ENCODE results near the gene CDK8.

The CDK8 gene

GRCh38 chr13:26343816-26344215 lies 89.9 kb downstream of the CDK8 start:
- Mint-ChIP-seq H3K27ac (no peak overlapping the region), H3K36me3 (ENCODE audit: low read depth) (peaks cover 17% of the 10 kb centered on the region), H3K4me3 (no peak overlapping the region), H3K4me1 (ENCODE audit: low read depth) (no peaks in the 10 kb centered on the region), H3K27me3 (no peaks in the 10 kb centered on the region), H3K9me3 (no peaks in the 10 kb centered on the region)
- intact Hi-C loops (cut with micrococcal nuclease), result no loop called here

DNA sequence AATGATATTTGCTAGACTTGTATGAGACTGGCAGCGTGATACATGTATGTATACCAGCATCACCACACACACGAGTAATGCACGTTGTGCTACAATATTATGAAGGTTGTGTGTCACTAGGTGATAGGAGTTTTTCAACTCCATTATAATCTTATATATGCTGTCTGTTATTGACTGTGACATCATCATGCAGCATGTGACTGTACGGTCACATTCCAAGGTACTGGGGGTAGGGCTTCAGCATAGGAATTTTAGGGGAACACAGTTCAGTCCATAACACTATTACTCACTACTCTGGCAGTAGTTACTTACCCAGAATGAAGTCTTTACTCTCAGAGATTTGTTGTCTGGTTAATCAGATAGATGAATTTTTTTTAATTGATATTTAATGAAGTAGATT lies 91.1 kb downstream of the CDK8 start:
- intact Hi-C loops (cut with micrococcal nuclease), result no loop called here
- H3K4me1 Mint-ChIP-seq (ENCODE audit: low read depth), result no peaks in the 10 kb centered on the region

GRCh38 chr13:26348966-26349365 lies 95.0 kb downstream of the CDK8 start:
- H3K9me3 Mint-ChIP-seq, result no peaks in the 10 kb centered on the region
- intact Hi-C loops (cut with micrococcal nuclease), result no loop called here
- no peaks in the 10 kb centered on the region for H3K4me1 Mint-ChIP-seq (ENCODE audit: low read depth)
- H3K36me3 Mint-ChIP-seq (ENCODE audit: low read depth), result peaks cover 20% of the 10 kb centered on the region
- H3K4me3 Mint-ChIP-seq, result no peak overlapping the region
- H3K27ac Mint-ChIP-seq, result no peak overlapping the region
- H3K27me3 Mint-ChIP-seq, result no peaks in the 10 kb centered on the region

More for the DNA sequence above, 91.1 kb downstream of the CDK8 start:
- Mint-ChIP-seq H3K4me3 (no peak overlapping the region), H3K36me3 (ENCODE audit: low read depth) (peaks cover 24% of the 10 kb centered on the region), H3K9me3 (no peaks in the 10 kb centered on the region), H3K27me3 (no peaks in the 10 kb centered on the region), H3K27ac (no peak overlapping the region)

- Mint-ChIP-seq H3K27ac (no peak overlapping the region), H3K27me3 (no peaks in the 10 kb centered on the region), H3K9me3 (no peaks in the 10 kb centered on the region), H3K36me3 (ENCODE audit: low read depth) (peaks cover 15% of the 10 kb centered on the region), H3K4me3 (no peak overlapping the region), H3K4me1 (ENCODE audit: low read depth) (no peaks in the 10 kb centered on the region)
- intact Hi-C loops (cut with micrococcal nuclease), result no loop called here
Observed at GRCh38 chr13:26362261-26362660, 108.3 kb downstream of the CDK8 start.

GRCh38 chr13:26370553-26370952 lies 116.6 kb downstream of the CDK8 start:
- Mint-ChIP-seq H3K27me3 (no peaks in the 10 kb centered on the region), H3K9me3 (no peaks in the 10 kb centered on the region), H3K4me1 (ENCODE audit: low read depth) (no peaks in the 10 kb centered on the region), H3K36me3 (ENCODE audit: low read depth) (no peaks in the 10 kb centered on the region), H3K27ac (no peak overlapping the region), H3K4me3 (no peak overlapping the region)
- intact Hi-C loops (cut with micrococcal nuclease), result no loop called here

GRCh38 chr13:26372747-26373146 lies 118.8 kb downstream of the CDK8 start:
- intact Hi-C loops (cut with micrococcal nuclease), result no loop called here
- no peak overlapping the region for H3K27ac Mint-ChIP-seq

GRCh38 chr13:26376430-26376829 lies 122.5 kb downstream of the CDK8 start:
- Mint-ChIP-seq H3K27me3 (no peaks in the 10 kb centered on the region), H3K4me3 (no peak overlapping the region), H3K27ac (no peak overlapping the region), H3K4me1 (ENCODE audit: low read depth) (no peaks in the 10 kb centered on the region), H3K36me3 (ENCODE audit: low read depth) (no peaks in the 10 kb centered on the region), H3K9me3 (no peaks in the 10 kb centered on the region)
- intact Hi-C loops (cut with micrococcal nuclease), result no loop called here

More at GRCh38 chr13:26372747-26373146, 118.8 kb downstream of the CDK8 start:
- Mint-ChIP-seq H3K27me3 (no peaks in the 10 kb centered on the region), H3K9me3 (no peaks in the 10 kb centered on the region), H3K4me3 (no peak overlapping the region), H3K4me1 (ENCODE audit: low read depth) (no peaks in the 10 kb centered on the region), H3K36me3 (ENCODE audit: low read depth) (no peaks in the 10 kb centered on the region)

GRCh38 chr13:26377038-26377437 lies 123.1 kb downstream of the CDK8 start:
- Mint-ChIP-seq H3K4me3 (no peak overlapping the region), H3K27me3 (no peaks in the 10 kb centered on the region), H3K4me1 (ENCODE audit: low read depth) (no peaks in the 10 kb centered on the region), H3K27ac (no peak overlapping the region), H3K36me3 (ENCODE audit: low read depth) (no peaks in the 10 kb centered on the region), H3K9me3 (no peaks in the 10 kb centered on the region)
- intact Hi-C loops (cut with micrococcal nuclease), result no loop called here

DNA sequence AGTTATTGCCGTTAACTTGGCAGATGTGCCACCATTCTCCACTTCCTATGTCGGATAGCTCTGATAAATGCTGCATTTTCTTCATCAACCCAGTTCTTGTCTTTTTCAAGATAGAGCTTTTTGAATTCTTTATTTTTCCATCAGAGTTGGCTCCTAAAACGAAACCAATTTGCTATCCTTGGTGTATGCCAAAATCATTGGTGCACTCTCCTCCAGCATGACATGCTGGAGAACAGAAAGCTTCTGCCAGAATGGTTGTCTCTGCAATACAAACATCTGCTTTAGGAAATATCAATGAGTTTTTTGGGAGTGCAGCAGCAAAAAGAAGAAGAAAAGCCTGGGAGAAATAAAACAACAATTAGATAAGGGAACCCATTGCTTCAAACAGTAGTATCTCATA lies 124.2 kb downstream of the CDK8 start:
- intact Hi-C loops (cut with micrococcal nuclease), result no loop called here
- Mint-ChIP-seq H3K36me3 (ENCODE audit: low read depth) (no peaks in the 10 kb centered on the region), H3K27me3 (no peaks in the 10 kb centered on the region), H3K4me1 (ENCODE audit: low read depth) (no peaks in the 10 kb centered on the region), H3K4me3 (no peak overlapping the region), H3K9me3 (no peaks in the 10 kb centered on the region), H3K27ac (no peak overlapping the region)

DNA sequence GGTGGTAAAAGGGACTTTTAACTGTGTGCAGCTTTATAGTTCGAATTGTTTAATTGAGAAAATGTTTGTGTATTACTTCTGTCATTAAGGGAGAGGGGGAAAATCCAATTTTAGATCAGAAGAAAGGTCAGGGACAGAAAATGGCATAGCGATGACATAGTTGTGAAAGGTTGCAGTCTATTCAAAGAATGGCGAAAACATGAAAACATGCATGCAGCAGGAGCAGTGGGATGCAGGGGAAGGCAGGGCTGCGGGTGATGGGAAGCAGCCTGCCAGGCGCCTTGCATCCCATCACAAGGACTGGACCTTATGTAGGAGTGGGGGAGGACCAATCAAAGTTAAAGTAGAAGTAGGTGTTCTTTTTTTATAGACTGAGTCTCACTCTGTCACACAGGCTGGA lies 125.9 kb downstream of the CDK8 start:
- H3K36me3 Mint-ChIP-seq (ENCODE audit: low read depth), result no peaks in the 10 kb centered on the region
- H3K27ac Mint-ChIP-seq, result no peak overlapping the region
- H3K4me1 Mint-ChIP-seq (ENCODE audit: low read depth), result no peaks in the 10 kb centered on the region
- H3K4me3 Mint-ChIP-seq, result no peak overlapping the region
- no peaks in the 10 kb centered on the region for H3K27me3 Mint-ChIP-seq
- intact Hi-C loops (cut with micrococcal nuclease), result no loop called here
- no peaks in the 10 kb centered on the region for H3K9me3 Mint-ChIP-seq

GRCh38 chr13:26380930-26381329 lies 127.0 kb downstream of the CDK8 start:
- H3K4me3 Mint-ChIP-seq, result no peak overlapping the region
- H3K27me3 Mint-ChIP-seq, result no peaks in the 10 kb centered on the region
- peaks cover 2% of the 10 kb centered on the region for H3K36me3 Mint-ChIP-seq (ENCODE audit: low read depth)
- H3K4me1 Mint-ChIP-seq (ENCODE audit: low read depth), result no peaks in the 10 kb centered on the region
- no peaks in the 10 kb centered on the region for H3K9me3 Mint-ChIP-seq
- intact Hi-C loops (cut with micrococcal nuclease), result no loop called here
- H3K27ac Mint-ChIP-seq, result no peak overlapping the region

DNA sequence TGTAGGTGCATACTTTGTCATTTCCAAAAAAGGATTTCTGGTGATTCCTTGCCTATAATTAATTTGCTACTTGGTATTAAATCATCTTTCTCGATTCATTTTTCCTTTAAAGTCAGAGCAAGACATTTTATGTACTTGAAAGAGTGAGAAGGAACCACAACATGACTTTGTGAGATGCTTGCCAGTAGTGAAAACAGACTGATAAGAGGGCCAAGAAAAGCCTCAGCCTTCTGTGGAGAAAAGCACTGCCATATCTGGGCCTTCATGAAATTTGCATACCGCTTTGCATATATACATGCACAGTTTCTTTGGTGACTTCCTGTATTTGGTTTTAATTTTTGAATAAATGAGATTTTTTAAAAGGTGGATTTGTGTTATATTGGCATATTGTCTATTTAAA lies 128.4 kb downstream of the CDK8 start:
- intact Hi-C loops (cut with micrococcal nuclease), result no loop called here
- Mint-ChIP-seq H3K27me3 (no peaks in the 10 kb centered on the region), H3K9me3 (no peaks in the 10 kb centered on the region), H3K4me3 (no peak overlapping the region), H3K36me3 (ENCODE audit: low read depth) (peaks cover 16% of the 10 kb centered on the region), H3K4me1 (ENCODE audit: low read depth) (no peaks in the 10 kb centered on the region), H3K27ac (no peak overlapping the region)

DNA sequence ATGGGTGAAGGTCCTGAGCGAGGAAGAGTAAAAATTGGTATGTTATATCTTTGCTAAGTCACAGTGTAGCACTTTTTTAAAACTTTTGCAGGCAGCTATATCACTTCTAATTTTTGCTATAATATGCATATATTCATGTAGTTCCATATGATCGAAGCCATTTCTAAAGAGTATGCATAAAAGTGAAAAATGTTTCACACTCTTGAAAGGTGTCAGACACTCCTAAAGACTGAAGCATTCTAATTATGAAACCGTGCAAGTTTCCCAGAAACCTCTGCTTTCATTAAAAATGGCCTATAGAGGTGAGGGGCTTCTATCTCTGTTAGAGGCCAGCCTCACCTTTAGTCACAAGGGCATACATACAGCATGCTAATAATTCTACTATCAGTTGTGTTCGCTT lies 128.9 kb downstream of the CDK8 start:
- peaks cover 21% of the 10 kb centered on the region for H3K36me3 Mint-ChIP-seq (ENCODE audit: low read depth)
- H3K9me3 Mint-ChIP-seq, result no peaks in the 10 kb centered on the region
- no peaks in the 10 kb centered on the region for H3K4me1 Mint-ChIP-seq (ENCODE audit: low read depth)
- no peak overlapping the region for H3K4me3 Mint-ChIP-seq
- H3K27ac Mint-ChIP-seq, result no peak overlapping the region
- no peaks in the 10 kb centered on the region for H3K27me3 Mint-ChIP-seq
- intact Hi-C loops (cut with micrococcal nuclease), result no loop called here

GRCh38 chr13:26384587-26384986 lies 130.7 kb downstream of the CDK8 start:
- Mint-ChIP-seq H3K36me3 (ENCODE audit: low read depth) (peaks cover 32% of the 10 kb centered on the region), H3K4me3 (no peak overlapping the region), H3K27ac (no peak overlapping the region), H3K9me3 (no peaks in the 10 kb centered on the region), H3K4me1 (ENCODE audit: low read depth) (no peaks in the 10 kb centered on the region), H3K27me3 (no peaks in the 10 kb centered on the region)
- intact Hi-C loops (cut with micrococcal nuclease), result no loop called here

GRCh38 chr13:26386026-26386425 lies 132.1 kb downstream of the CDK8 start:
- peaks cover 47% of the 10 kb centered on the region for H3K36me3 Mint-ChIP-seq (ENCODE audit: low read depth)

More at GRCh38 chr13:26386026-26386425, 132.1 kb downstream of the CDK8 start:
- no peaks in the 10 kb centered on the region for H3K4me1 Mint-ChIP-seq (ENCODE audit: low read depth)
- no peaks in the 10 kb centered on the region for H3K27me3 Mint-ChIP-seq
- H3K9me3 Mint-ChIP-seq, result no peaks in the 10 kb centered on the region
- no peak overlapping the region for H3K4me3 Mint-ChIP-seq
- no peak overlapping the region for H3K27ac Mint-ChIP-seq
- intact Hi-C loops (cut with micrococcal nuclease), result no loop called here

Data from dendritic cell treated with granulocyte-macrophage colony-stimulating factor and Interleukin-4, amounts not matched to agents 40 ng/mL and 50 ng/mL, for 4 days (primary cell).